Retinal pigment epithelial cell (primary cell): ENCODE measurements around the gene CCDC33.
"Not testable (repeated sequence)": the region's sequence is repeated elsewhere in the genome, so short reads cannot be mapped to it uniquely, and the experiment has no call there.

ENCODE experiments used
- DNase-seq: peaks from one replicate; pipeline ENCODE4 v3.0.0-alpha.2; 2010; ENCODE audit warnings: low read depth
- H3K4me3 ChIP-seq: 2 replicates; pipeline ENCODE4 v1.5.1; 2011; ENCODE audit warnings: mild to moderate bottlenecking, low read length, control low read depth, moderate library complexity
- TF ChIP-seq, protein P1 (sequence below): conservative IDR thresholded peaks from 2 replicates; pipeline ENCODE4 v1.5.1; 2011; ENCODE audit warnings: low read depth, low read length, control low read depth, inconsistent platforms

The CCDC33 gene

DNA sequence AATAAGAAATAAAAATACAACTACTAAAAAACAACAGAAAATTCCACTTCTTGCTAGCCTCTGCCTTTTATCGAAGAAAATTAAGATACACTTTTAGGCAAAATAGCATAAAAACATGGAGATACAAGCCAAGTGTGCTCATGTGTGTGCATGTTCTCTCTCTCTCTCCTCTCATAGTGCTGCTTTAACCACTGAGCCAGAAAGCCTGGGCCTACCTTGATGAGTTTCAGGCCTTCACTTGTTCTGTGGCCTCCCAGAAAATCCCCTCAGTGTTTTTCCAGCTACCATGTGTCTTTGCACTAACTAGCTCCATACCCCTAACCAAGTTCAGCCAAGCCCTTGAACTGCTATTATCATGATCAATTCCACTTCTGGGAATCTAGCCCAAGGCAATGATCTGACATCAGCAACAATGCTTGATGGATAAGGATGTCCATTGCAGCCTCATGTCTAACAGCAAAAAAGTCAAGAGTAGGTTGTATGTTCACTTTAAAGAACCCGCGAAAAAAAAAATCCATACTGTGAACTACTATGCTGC, 113.2 kb downstream of the CCDC33 start:
- DNase-seq, result no peak
- H3K4me3 ChIP-seq, result no peak overlapping the region
- TF ChIP-seq, protein P1, sequence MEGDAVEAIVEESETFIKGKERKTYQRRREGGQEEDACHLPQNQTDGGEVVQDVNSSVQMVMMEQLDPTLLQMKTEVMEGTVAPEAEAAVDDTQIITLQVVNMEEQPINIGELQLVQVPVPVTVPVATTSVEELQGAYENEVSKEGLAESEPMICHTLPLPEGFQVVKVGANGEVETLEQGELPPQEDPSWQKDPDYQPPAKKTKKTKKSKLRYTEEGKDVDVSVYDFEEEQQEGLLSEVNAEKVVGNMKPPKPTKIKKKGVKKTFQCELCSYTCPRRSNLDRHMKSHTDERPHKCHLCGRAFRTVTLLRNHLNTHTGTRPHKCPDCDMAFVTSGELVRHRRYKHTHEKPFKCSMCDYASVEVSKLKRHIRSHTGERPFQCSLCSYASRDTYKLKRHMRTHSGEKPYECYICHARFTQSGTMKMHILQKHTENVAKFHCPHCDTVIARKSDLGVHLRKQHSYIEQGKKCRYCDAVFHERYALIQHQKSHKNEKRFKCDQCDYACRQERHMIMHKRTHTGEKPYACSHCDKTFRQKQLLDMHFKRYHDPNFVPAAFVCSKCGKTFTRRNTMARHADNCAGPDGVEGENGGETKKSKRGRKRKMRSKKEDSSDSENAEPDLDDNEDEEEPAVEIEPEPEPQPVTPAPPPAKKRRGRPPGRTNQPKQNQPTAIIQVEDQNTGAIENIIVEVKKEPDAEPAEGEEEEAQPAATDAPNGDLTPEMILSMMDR, result no peak

DNA sequence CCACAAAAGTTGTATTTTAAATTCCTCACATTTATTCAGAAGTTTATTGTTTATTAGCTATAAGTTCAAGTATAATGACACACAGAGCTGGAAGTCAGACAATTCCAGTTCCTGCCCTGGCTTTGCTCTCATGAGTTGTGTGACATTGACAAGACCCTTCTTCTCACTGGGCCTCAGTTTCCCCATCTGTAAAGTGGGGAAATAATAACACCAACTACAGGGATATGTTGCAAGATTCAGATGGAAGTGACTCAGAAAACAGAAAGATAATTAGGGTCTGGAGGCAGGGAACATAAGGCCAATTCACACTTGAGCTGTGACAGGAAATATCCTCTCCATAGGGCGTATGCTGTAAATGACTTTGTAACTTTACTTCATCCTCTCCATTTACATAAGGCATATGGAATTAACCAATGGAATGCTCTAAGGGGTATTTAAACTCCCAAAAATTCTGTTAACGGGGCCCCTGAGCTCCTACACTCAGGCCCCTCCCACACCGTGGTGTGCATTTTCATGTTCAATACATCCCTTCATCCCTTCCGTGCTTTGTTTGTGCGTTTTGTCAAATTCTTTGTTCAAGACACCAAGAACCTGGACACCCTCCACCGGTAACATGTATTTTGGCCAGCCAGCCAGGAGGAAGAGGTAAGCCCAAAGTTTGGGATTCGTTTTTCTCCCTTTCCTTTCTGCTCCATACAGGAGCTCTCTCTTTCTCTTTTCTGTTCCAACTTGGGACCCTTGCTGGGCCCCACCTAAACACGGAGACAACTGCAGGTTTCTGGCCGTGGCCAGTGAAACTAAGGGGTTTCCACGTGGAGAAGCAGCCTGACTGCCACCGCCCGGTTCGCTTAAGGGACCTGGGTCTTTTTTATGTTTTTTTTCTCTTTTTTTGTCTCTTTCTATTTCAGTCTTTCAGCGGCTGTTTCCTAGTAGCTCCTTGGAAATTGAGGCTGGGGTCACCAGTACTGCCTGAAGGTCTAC, 114.5 kb downstream of the CCDC33 start:
- no peak overlapping the region for H3K4me3 ChIP-seq
- TF ChIP-seq, protein P1, result no peak
- DNase-seq, result no peak

DNA sequence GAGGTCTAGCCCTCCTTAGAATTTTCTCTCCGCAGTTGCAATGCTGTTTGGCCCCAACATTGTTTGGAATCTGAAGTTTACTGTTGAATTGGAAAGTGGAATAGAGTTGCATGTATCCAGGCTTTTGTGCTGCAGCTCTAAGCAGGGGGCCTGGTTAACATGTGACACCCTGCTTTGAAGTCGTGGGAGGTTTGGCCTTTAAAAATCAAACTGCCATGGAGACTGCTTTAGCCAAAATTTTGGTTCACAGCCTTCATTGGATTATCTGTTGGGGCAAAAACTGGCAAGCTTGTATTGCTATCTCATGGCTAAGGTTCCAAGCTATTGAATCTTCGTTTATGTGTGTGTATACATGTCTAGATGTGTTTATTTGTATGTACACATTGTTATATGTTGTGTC, 115.5 kb downstream of the CCDC33 start:
- no peak overlapping the region for H3K4me3 ChIP-seq
- TF ChIP-seq, protein P1, result no peak
- DNase-seq, result no peak

DNA sequence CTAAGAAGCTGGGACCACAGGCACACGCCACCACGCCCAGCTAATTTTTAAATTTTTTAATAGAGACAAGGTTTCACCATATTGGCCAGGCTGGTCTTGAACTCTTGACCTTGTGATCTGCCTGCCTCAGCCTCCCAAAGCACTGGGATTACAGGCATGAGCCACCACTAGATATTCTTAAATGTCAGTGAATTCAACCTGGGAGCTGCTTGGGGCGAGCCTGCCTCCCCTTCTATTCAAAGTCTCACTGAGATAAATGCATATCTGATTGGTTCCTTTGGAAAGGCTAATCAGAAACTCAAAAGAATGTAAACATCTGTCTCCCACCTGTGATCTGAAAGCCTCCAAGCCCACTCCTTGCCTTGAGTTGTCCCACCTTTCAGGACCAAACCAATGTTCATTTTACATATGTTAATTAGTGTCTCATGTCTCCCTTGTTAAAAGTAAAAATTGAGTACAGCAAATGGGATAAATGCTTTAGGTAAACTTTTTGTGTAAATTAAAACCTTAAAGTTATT, 116.3 kb downstream of the CCDC33 start:
- H3K4me3 ChIP-seq, result no peak overlapping the region
- TF ChIP-seq, protein P1, result no peak
- no peak for DNase-seq

DNA sequence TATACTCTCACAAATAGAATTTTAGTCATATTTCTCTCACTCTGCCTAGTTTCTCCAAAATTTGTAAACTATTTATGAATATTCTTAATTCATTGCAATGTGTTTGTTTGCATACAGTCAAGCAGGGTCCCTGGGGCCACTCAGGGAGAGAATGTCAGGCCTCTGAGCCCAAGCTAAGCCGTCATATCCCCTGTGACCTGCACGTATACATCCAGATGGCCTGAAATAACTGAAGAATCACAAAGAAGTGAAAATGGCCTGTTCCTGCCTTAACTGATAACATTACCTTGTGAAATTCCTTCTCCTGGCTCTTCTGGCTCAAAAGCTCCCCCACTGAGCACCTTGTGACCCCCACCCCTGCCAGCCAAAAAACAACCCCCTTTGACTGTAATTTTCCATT, 117.9 kb downstream of the CCDC33 start:
- not testable (repeated sequence) for DNase-seq, H3K4me3 ChIP-seq

DNA sequence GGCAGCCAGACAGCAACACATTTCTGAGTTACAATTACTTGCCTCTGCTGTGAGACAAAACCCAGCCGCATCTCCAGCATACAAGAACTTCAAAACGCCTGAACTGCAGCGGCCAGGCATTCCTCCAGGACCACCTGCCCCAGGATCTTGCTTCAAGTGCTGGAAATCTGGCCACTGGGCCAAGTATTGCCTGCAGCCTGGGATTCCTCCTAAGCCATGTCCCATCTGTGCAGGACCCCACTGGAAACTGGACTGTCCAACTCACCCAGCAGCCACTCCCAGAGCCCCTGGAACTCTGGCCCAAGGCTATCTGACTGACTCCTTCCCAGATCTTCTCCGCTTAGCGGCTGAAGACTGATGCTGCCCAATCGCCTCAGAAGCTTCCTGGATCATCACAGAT, 119.9 kb downstream of the CCDC33 start:
- not testable (repeated sequence) for DNase-seq, H3K4me3 ChIP-seq

DNA sequence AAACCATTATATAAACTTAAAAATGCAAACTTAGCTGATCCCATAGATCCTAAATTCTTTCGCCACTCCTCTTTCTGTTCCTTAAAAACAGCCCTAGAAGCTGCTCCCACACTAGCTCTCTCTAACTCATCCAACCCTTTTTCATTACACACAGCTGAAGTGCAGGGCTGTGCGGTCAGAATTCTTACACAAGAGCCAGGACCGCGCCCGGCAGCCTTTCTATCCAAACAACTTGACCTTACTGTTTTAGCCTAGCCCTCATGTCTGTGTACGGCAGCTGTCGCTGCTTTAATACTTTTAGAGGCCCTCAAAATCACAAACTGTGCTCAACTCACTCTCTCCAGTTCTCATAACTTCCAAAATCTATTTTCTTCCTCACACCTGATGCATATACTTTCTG, 121.4 kb downstream of the CCDC33 start:
- not testable (repeated sequence) for DNase-seq, H3K4me3 ChIP-seq

DNA sequence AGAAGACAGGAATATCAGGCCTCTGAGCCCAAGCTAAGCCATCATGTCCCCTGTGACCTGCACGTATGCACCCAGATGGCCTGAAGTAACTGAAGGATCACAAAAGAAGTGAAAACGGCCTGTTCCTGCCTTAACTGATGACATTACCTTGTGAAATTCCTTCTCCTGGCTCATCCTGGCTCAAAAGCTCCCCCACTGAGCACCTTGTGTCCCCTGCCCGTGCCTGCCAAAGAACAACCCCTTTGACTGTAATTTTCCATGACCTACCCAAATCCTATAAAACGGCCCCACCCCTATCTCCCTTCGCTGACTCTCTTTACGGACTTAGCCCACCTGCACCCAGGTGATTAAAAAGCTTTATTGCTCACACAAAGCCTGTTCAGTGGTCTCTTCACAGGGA, 123.2 kb downstream of the CCDC33 start:
- not testable (repeated sequence) for H3K4me3 ChIP-seq, DNase-seq

DNA sequence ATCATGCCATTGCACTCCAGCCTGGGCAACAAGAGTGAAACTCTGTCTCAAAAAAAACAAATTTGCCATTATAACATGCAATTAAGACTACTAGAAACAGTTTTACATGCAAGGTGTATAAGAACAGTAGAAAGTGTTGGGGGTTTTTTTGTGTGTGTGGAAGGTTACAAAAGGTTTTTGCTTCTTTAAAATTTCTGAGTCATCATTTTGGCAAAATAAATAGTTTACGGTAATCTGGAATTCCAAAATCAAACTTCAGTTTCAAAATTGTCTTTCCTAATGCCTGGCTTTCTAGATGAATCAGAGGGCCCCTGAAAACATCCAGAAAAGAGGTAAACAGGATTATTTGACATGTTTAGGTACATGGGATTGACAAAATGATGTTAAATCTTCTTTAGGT, 124.7 kb downstream of the CCDC33 start:
- not testable (repeated sequence) for DNase-seq, H3K4me3 ChIP-seq

DNA sequence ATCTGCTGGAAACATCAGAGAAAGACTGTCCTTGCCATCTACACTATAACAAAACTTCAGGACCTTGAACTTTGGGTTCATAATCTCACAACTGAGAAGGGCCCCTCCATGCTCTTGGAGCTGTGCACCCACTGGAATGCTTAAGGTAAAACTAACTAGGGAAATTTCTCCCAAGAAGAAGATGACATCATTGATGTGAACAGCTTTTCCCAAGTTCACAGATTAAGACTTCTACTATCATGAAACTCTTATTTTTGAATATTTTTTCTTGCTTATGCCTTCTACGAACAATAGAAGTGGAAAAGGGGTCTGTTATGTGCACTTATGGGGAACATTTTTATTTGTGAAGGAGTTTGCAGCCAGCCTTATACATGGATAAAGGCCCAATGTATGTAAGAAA, 126.4 kb downstream of the CCDC33 start:
- no peak for DNase-seq
- TF ChIP-seq, protein P1, result no peak
- no peak overlapping the region for H3K4me3 ChIP-seq
